Measurements from ENCODE around the gene RUVBL1. TPM values are rescaled to one million over a fixed set of nuclear protein-coding genes. Genes with fewer than 3 reads are reported as not detected.

Gene RUVBL1
- total RNA-seq, 6 donors from 2014 or later: 16.0 to 26.9 (median 21.8) TPM

DNA sequence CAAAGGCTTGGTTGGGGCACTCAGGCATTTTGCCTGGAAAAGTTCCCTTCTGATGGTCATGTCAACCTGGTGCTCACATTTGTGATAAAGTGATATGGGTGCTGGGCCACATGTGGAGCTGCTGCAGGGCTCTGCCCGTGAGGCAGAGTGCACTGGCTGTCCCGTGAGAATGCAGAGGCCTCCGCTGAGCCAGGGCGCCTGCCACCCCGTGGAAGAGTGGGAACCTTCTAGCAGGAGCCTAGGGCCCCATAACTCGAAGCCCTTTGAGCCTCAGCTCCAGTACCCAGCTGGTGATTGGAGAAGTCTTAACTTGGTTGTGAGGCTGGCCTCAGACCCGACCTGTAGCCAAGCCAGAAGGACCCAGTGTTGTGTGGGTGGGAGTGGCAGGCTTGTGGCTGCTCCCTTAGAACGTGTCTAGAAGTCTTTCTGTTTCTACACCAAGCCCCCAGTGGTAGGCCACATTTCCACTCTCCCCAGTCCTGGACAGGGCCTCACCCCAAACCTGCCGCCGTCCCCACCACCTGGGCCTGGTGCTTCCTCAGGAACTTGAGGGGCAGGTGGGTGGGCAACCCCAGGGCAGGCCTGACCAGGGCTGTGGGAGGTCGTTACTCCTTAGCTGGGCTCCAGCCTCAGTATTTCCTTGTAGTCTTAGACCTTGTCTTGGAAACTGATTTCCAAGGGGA is 51.7 kb downstream of the RUVBL1 start:
- ATAC-seq (ENCODE audit: low FRiP score in 2 of 2): no peak
- Histone ChIP-seq H3K4me3 (no peak overlapping the region), H3K36me3 (peaks cover 37 to 64% (median 58%) of the 10 kb centered on the region in 4 donors), H3K9me3 (no peaks in the 10 kb centered on the region), H3K27me3 (no peaks in the 10 kb centered on the region), H3K27ac (peak overlapping the region in 3 of 4 donors; percentile 15 to 86 (median 74)), H3K4me1 (peaks cover 30 to 42% (median 35%) of the 10 kb centered on the region in 4 donors)
- DNase-seq: no peak
- TF ChIP-seq CTCF (IDR thresholded peaks at IDR 0.05): no peak
- TF ChIP-seq EP300 (IDR thresholded peaks at IDR 0.05): no peak
- TF ChIP-seq POLR2A (IDR thresholded peaks at IDR 0.05): no peak
- TF ChIP-seq POLR2AphosphoS5 (IDR thresholded peaks at IDR 0.05): no peak
- WGBS, 2 donors: 80 to 95% methylated on average over 8 to 11 of the region's 11 CpGs

- 93 to 95% methylated on average over 4 to 12 of the region's 13 CpGs for WGBS, 2 donors
- Histone ChIP-seq H3K9me3 (no peaks in the 10 kb centered on the region), H3K27me3 (no peaks in the 10 kb centered on the region), H3K36me3 (peaks cover 43 to 72% (median 67%) of the 10 kb centered on the region in 4 donors), H3K4me1 (peaks cover 21 to 33% (median 28%) of the 10 kb centered on the region in 4 donors), H3K27ac (no peak overlapping the region), H3K4me3 (no peak overlapping the region)
- ATAC-seq (ENCODE audit: low FRiP score in 2 of 2) (no peak), DNase-seq (no peak)
- TF ChIP-seq POLR2AphosphoS5 (IDR thresholded peaks at IDR 0.05) (no peak), CTCF (IDR thresholded peaks at IDR 0.05) (no peak), POLR2A (IDR thresholded peaks at IDR 0.05) (no peak), EP300 (IDR thresholded peaks at IDR 0.05) (no peak)
These were observed 52.6 kb downstream of the RUVBL1 start for GRCh38 chr3:128070898-128071591.

DNA sequence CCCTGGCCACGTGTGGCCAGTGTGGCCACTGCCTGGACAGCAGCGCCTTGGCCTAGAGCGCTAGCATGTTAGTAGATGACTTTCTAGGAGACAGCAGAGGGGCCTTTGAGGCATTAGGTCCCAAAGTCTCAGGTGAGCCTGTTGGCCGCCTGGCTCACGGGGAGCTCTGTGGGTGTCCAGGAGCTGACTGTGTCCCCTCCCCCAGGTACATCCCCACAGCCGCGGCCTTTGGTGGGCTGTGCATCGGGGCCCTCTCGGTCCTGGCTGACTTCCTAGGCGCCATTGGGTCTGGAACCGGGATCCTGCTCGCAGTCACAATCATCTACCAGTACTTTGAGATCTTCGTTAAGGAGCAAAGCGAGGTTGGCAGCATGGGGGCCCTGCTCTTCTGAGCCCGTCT is 54.3 kb downstream of the RUVBL1 start:
- no peak for ATAC-seq (ENCODE audit: low FRiP score in 2 of 2)
- H3K36me3 ChIP-seq: peaks cover 60 to 90% (median 82%) of the 10 kb centered on the region in 4 donors

DNA sequence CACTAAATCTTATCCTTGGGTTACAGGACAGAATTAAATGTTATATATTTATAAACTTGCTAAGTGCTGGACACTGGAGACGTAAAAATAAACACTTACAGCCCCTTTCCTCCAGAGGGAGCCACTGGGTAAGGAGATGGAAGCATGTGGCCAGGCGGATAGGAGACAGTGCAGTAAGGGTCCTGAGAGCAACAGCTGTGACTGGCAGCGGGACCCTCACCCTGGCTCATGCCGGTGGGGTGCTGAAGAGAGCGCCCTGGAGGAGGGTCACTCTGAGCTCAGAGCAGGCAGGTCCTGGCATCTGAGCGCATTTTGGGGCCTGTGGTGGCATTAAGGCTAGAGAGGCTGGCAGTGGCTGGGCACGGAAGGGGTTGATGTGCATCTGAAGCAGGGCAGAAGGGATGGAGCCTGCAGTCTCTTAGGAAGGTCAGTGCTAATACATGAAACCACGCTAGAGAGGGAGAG is 55.4 kb downstream of the RUVBL1 start:
- H3K27me3 ChIP-seq: no peaks in the 10 kb centered on the region
- H3K9me3 ChIP-seq: no peaks in the 10 kb centered on the region
- peaks cover 68 to 100% (median 92%) of the 10 kb centered on the region in 4 donors for H3K36me3 ChIP-seq
- no peak overlapping the region for H3K27ac ChIP-seq
- DNase-seq (no peak), ATAC-seq (ENCODE audit: low FRiP score in 2 of 2) (peak; percentile 7 to 45)
- no peak overlapping the region for H3K4me3 ChIP-seq
- 88 to 89% methylated on average over 6 to 8 of the region's 8 CpGs for WGBS, 2 donors
- peak in 3 of 6 experiments; percentile 19 to 45 (median 25) for TF ChIP-seq CTCF (IDR thresholded peaks at IDR 0.05)
- TF ChIP-seq EP300 (IDR thresholded peaks at IDR 0.05): no peak
- H3K4me1 ChIP-seq: peaks cover 2 to 8% (median 6%) of the 10 kb centered on the region in 4 donors

More for the DNA sequence above, 54.3 kb downstream of the RUVBL1 start:
- Histone ChIP-seq H3K9me3 (no peaks in the 10 kb centered on the region), H3K27ac (no peak overlapping the region), H3K4me3 (no peak overlapping the region), H3K4me1 (peaks cover 9 to 17% (median 14%) of the 10 kb centered on the region in 4 donors), H3K27me3 (no peaks in the 10 kb centered on the region)
- DNase-seq: peak in 1 of 2 donors; percentile 53
- 92 to 97% methylated on average over 11 to 15 of the region's 15 CpGs for WGBS, 2 donors
- TF ChIP-seq POLR2AphosphoS5 (IDR thresholded peaks at IDR 0.05): no peak
- TF ChIP-seq CTCF (IDR thresholded peaks at IDR 0.05): no peak
- no peak for TF ChIP-seq POLR2A (IDR thresholded peaks at IDR 0.05)
- no peak for TF ChIP-seq EP300 (IDR thresholded peaks at IDR 0.05)
